IMR-90 (cell line): ENCODE measurements around the gene SLC2A6. TPM values are rescaled to one million over a fixed set of nuclear protein-coding genes. Genes with fewer than 3 reads are reported as not detected.

Source experiments
- ATAC-seq: fragments of 200-7000 bp; cut with Tn5 transposase; 2 replicates; pipeline ENCODE4 v1.9.1; 2020; ENCODE audit warnings: low read depth, mild to moderate bottlenecking, moderate library complexity
- BruUV-seq: library from RNA; stranded (reverse); fragments of 400-500 nt; replicated peaks from 2 replicates; lab custom pipeline; 2021; lab: Mats Ljungman, UMichigan
- CTCF ChIA-PET: fragments of 300-600 bp; formaldehyde crosslinking; extraction: SDS; loops from one replicate; lab custom pipeline; 2021; ENCODE audit warnings: antibody characterized with exemption; lab: Yijun Ruan, JAX
- POLR2A ChIA-PET: fragments of 300-600 bp; sonication (Branson Sonifier 250); formaldehyde crosslinking; loops from one replicate; lab custom pipeline; 2022; ENCODE audit warnings: antibody characterized with exemption; ENCODE audit not compliant: unreplicated experiment; lab: Charles Lee
- DNase-seq: peaks from one replicate; pipeline ENCODE4 v3.0.0; 2013
- H2AFZ ChIP-seq: replicated peaks from 2 replicates; pipeline ENCODE3; 2013; ENCODE audit warnings: low read length, mild to moderate bottlenecking; ENCODE audit not compliant: poor library complexity
- H2AK5ac ChIP-seq: 2 replicates; pipeline ENCODE4 v1.6.1; 2013; ENCODE audit warnings: low read depth, low read length, inconsistent platforms
- H2AK9ac ChIP-seq: replicated peaks from 2 replicates; pipeline ENCODE3; 2013; ENCODE audit warnings: mild to moderate bottlenecking, low read depth, low read length, moderate library complexity; ENCODE audit not compliant: poor library complexity
- H2BK120ac ChIP-seq: 2 replicates; pipeline ENCODE4 v1.6.1; 2013; ENCODE audit warnings: low read depth, low read length, inconsistent platforms
- H2BK15ac ChIP-seq: 3 replicates; pipeline ENCODE4 v1.6.1; 2013; ENCODE audit warnings: low read depth, low read length, inconsistent platforms
- H2BK20ac ChIP-seq: 2 replicates; pipeline ENCODE4 v1.6.1; 2013; ENCODE audit warnings: low read depth, mild to moderate bottlenecking, inconsistent platforms, low read length, moderate library complexity
- H2BK5ac ChIP-seq: 2 replicates; pipeline ENCODE4 v1.6.1; 2013; ENCODE audit warnings: mild to moderate bottlenecking, low read depth, low read length, inconsistent platforms; ENCODE audit not compliant: poor library complexity, severe bottlenecking
- H3K14ac ChIP-seq: replicated peaks from 2 replicates; pipeline ENCODE4 v1.6.1; 2013; ENCODE audit warnings: low read depth, low read length, inconsistent platforms
- H3K18ac ChIP-seq: 2 replicates; pipeline ENCODE4 v1.6.1; 2013; ENCODE audit warnings: low read depth, low read length, control low read depth
- H3K23ac ChIP-seq: 2 replicates; pipeline ENCODE4 v1.6.1; 2013; ENCODE audit warnings: low read depth, low read length, inconsistent platforms
- H3K27ac ChIP-seq: 2 replicates; pipeline ENCODE4 v1.5.1; 2013; ENCODE audit warnings: mild to moderate bottlenecking, control low read depth, low read length; ENCODE audit not compliant: insufficient read depth
- H3K27me3 ChIP-seq: 2 replicates; pipeline ENCODE4 v1.6.1; 2013; ENCODE audit warnings: low read length; ENCODE audit not compliant: control insufficient read depth, insufficient read depth
- H3K36me3 ChIP-seq: 2 replicates; pipeline ENCODE4 v1.6.1; 2013; ENCODE audit warnings: low read length, mixed read lengths; ENCODE audit not compliant: control insufficient read depth, insufficient read depth
- H3K4ac ChIP-seq: 2 replicates; pipeline ENCODE4 v1.6.1; 2013; ENCODE audit warnings: low read depth, low read length, inconsistent platforms
- H3K4me1 ChIP-seq: 2 replicates; pipeline ENCODE4 v1.6.1; 2013; ENCODE audit warnings: low read length, mixed read lengths; ENCODE audit not compliant: control insufficient read depth, insufficient read depth
- H3K4me2 ChIP-seq: 2 replicates; pipeline ENCODE4 v1.6.1; 2013; ENCODE audit warnings: low read depth, mild to moderate bottlenecking, control low read depth, low read length, moderate library complexity
- H3K4me3 ChIP-seq: 2 replicates; pipeline ENCODE4 v1.5.1; 2013; ENCODE audit warnings: low read depth, mild to moderate bottlenecking, control low read depth, low read length, moderate library complexity; ENCODE audit not compliant: insufficient read depth
- H3K56ac ChIP-seq: 2 replicates; pipeline ENCODE4 v1.6.1; 2013; ENCODE audit warnings: low read length, inconsistent platforms; ENCODE audit not compliant: insufficient read depth; ENCODE audit errors: extremely low read depth
- H3K79me1 ChIP-seq, 2 experiments: 2 replicates each; pipeline ENCODE4 v1.6.1; 2013; ENCODE audit warnings: low read length in 2 of 2, inconsistent platforms in 1 of 2, low read depth in 1 of 2
- H3K9ac ChIP-seq: 2 replicates; pipeline ENCODE4 v1.6.1; 2013; ENCODE audit warnings: low read depth, low read length, control low read depth
- H3K9me1 ChIP-seq: 2 replicates; pipeline ENCODE4 v1.6.1; 2013; ENCODE audit warnings: low read length, inconsistent platforms; ENCODE audit not compliant: insufficient read depth
- H3K9me3 ChIP-seq: 2 replicates; pipeline ENCODE4 v1.6.1; 2013; ENCODE audit warnings: low read length; ENCODE audit not compliant: control insufficient read depth, insufficient read depth
- H4K20me1 ChIP-seq: 2 replicates; pipeline ENCODE4 v1.6.1; 2013; ENCODE audit warnings: low read length, inconsistent platforms; ENCODE audit not compliant: insufficient read depth
- H4K5ac ChIP-seq: 2 replicates; pipeline ENCODE4 v1.6.1; 2013; ENCODE audit warnings: mild to moderate bottlenecking, low read depth, low read length, control low read depth
- H4K8ac ChIP-seq, 2 experiments: 2 replicates each; pipeline ENCODE4 v1.6.1; 2013; ENCODE audit warnings: low read depth in 2 of 2, low read length in 2 of 2, control low read depth in 1 of 2, inconsistent platforms in 1 of 2
- H4K91ac ChIP-seq: 2 replicates; pipeline ENCODE4 v1.6.1; 2013; ENCODE audit warnings: low read depth, low read length, inconsistent platforms; ENCODE audit not compliant: insufficient read depth
- BHLHE40 ChIP-seq: fragments of 150-350 bp; IDR thresholded peaks from 2 replicates; pipeline ENCODE4 v1.6.1; 2016; ENCODE audit warnings: mild to moderate bottlenecking, low read depth, low read length
- CEBPB ChIP-seq: IDR thresholded peaks from 2 replicates; pipeline ENCODE4 v1.6.1; 2012; ENCODE audit warnings: low read depth, low read length, improper control_type of control experiment
- CHD1 ChIP-seq: IDR thresholded peaks from 2 replicates; pipeline ENCODE4 v1.6.1; 2012; ENCODE audit warnings: low read depth, low read length, improper control_type of control experiment
- CTCF ChIP-seq: conservative IDR thresholded peaks from 2 replicates; pipeline ENCODE4 v1.5.1; 2012; ENCODE audit warnings: mild to moderate bottlenecking, low read depth, low read length, improper control_type of control experiment
- FOS ChIP-seq: fragments of 150-350 bp; IDR thresholded peaks from 2 replicates; pipeline ENCODE4 v1.6.1; 2016; ENCODE audit warnings: low read depth, low read length
- MAFK ChIP-seq: IDR thresholded peaks from 2 replicates; pipeline ENCODE4 v1.6.1; 2012; ENCODE audit warnings: low read depth, low read length, improper control_type of control experiment
- MAZ ChIP-seq: IDR thresholded peaks from 2 replicates; pipeline ENCODE4 v1.6.1; 2012; ENCODE audit warnings: low read depth, mild to moderate bottlenecking, low read length, improper control_type of control experiment, moderate library complexity, borderline replicate concordance
- NFE2L2 ChIP-seq: fragments of 150-350 bp; IDR thresholded peaks from 2 replicates; pipeline ENCODE4 v1.6.1; 2016; ENCODE audit warnings: low read depth, mild to moderate bottlenecking, low read length
- POLR2A ChIP-seq: IDR thresholded peaks from 2 replicates; pipeline ENCODE4 v1.6.1; 2012; ENCODE audit warnings: mild to moderate bottlenecking, low read depth, low read length
- RAD21 ChIP-seq: IDR thresholded peaks from 2 replicates; pipeline ENCODE4 v1.6.1; 2012; ENCODE audit warnings: low read length, improper control_type of control experiment
- RCOR1 ChIP-seq: IDR thresholded peaks from 2 replicates; pipeline ENCODE4 v1.6.1; 2012; ENCODE audit warnings: mild to moderate bottlenecking, low read length, improper control_type of control experiment; ENCODE audit not compliant: insufficient replicate concordance
- RFX5 ChIP-seq: IDR thresholded peaks from 2 replicates; pipeline ENCODE4 v1.8.0; 2012; ENCODE audit warnings: low read depth, mild to moderate bottlenecking, low read length, moderate library complexity
- SMC3 ChIP-seq: fragments of 150-350 bp; IDR thresholded peaks from 2 replicates; pipeline ENCODE4 v1.6.1; 2016; ENCODE audit warnings: low read depth, mild to moderate bottlenecking, antibody characterized with exemption, low read length, moderate library complexity
- USF2 ChIP-seq: fragments of 150-350 bp; IDR thresholded peaks from 2 replicates; pipeline ENCODE4 v1.6.1; 2017; ENCODE audit warnings: mild to moderate bottlenecking, antibody characterized with exemption, low read length, low read depth
- WGBS, 2 experiments: methylation state at CpG; one replicate each; pipeline versions ENCODE4 v1.1.5 to v1.1.7; 2013; ENCODE audit warnings: missing lambda C conversion rate in 2 of 2; ENCODE audit not compliant: insufficient read length in 1 of 2; ENCODE audit errors: extremely low coverage in 2 of 2; 5-methylcytosine and 5-hydroxymethylcytosine counted together
- dilution Hi-C: fragments of 300-500 bp; cut with HindIII; formaldehyde crosslinking; loops from one replicate; pipeline ENCODE4 v1.14.3; 2018; ENCODE audit warnings: low sequenced_read_pairs; ENCODE audit not compliant: unreplicated experiment
- in situ Hi-C: fragments of 300-500 bp; cut with MboI; formaldehyde crosslinking; loops from 3 replicates; pipeline ENCODE4 v1.14.3; 2019; ENCODE audit warnings: low sequenced_read_pairs, inconsistent platforms, mixed read lengths
- intact Hi-C: fragments of 100-400 bp; cut with micrococcal nuclease; formaldehyde crosslinking; loops from 2 replicates; pipeline ENCODE4 v1.10.0; 2022
- polyA plus RNA-seq, 3 experiments: library from polyadenylated mRNA; depleted of rRNA; stranded (reverse); fragments of >200 nt; gene quantifications; 2 replicates each; pipeline ENCODE4 v1.2.3, GENCODE V29; 2012; ENCODE audit warnings: low replicate concordance in 1 of 3
- total RNA-seq: library from RNA; depleted of rRNA; stranded (reverse); fragments of >200 nt; gene quantifications from 2 replicates; pipeline ENCODE4 v1.2.3, GENCODE V29; 2012
- TF ChIP-seq, protein P1 (sequence below): fragments of 150-350 bp; IDR thresholded peaks from 2 replicates; pipeline ENCODE4 v1.6.1; 2016; ENCODE audit warnings: low read depth, mild to moderate bottlenecking, low read length, moderate library complexity, borderline replicate concordance

The SLC2A6 gene
- total and polyA plus RNA-seq, 2 of the 4 experiments (the other 2 are of a cell fraction) = 2.9 to 8.5 TPM

DNA sequence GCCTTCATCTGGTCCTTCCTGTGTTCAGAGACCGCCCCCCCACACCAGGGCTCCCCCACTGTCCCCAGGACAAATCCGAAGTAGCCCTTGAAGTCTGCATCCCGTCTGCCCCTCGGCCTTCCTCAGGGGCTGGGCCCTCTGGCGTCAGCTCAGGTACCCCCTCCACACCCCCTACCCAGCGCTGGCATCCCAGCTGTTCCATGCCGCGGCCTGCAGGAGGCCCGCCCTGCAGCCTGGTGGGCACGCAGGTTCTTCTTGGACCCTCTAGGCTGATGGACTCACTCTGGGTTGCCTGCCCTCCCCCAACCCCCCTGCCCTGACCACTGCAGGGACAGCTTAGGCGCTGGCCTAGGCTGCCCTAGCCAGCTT, 6.6 kb downstream of the SLC2A6 start:
- Histone ChIP-seq H3K9ac (no peak overlapping the region), H3K4me3 (no peak overlapping the region), H3K23ac (no peak overlapping the region), H3K9me3 (no peaks in the 10 kb centered on the region), H2BK15ac (no peak overlapping the region), H2AK5ac (no peak overlapping the region), H3K18ac (no peak overlapping the region), H3K4ac (no peak overlapping the region), H2BK5ac (no peak overlapping the region), H2AFZ (no peak overlapping the region), H3K36me3 (peaks cover 3% of the 10 kb centered on the region; the same call in 1 of the 2 replicates), H4K20me1 (no peaks in the 10 kb centered on the region), H4K5ac (no peak overlapping the region), H3K56ac (no peak overlapping the region), H3K4me2 (no peak overlapping the region), H3K4me1 (no peaks in the 10 kb centered on the region), H3K27ac (no peak overlapping the region), H3K79me1 (no peaks in the 10 kb centered on the region), H2AK9ac (no peak overlapping the region), H3K14ac (no peak overlapping the region), H4K8ac (no peak overlapping the region), H3K9me1 (no peaks in the 10 kb centered on the region), H2BK120ac (no peak overlapping the region), H2BK20ac (no peak overlapping the region), H4K91ac (no peak overlapping the region), H3K27me3 (no peaks in the 10 kb centered on the region)
- ATAC-seq (no peak), DNase-seq (no peak)
- BruUV-seq = no TSS peak
- ChIA-PET POLR2A (no interaction called here), CTCF (no interaction called here)
- in situ Hi-C loops = no loop called here
- TF ChIP-seq, protein P1, sequence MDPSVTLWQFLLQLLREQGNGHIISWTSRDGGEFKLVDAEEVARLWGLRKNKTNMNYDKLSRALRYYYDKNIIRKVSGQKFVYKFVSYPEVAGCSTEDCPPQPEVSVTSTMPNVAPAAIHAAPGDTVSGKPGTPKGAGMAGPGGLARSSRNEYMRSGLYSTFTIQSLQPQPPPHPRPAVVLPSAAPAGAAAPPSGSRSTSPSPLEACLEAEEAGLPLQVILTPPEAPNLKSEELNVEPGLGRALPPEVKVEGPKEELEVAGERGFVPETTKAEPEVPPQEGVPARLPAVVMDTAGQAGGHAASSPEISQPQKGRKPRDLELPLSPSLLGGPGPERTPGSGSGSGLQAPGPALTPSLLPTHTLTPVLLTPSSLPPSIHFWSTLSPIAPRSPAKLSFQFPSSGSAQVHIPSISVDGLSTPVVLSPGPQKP = no peak
- TF ChIP-seq RFX5 = no peak
- no peak for TF ChIP-seq MAFK
- no peak for TF ChIP-seq CEBPB
- no peak for TF ChIP-seq CHD1
- no peak for TF ChIP-seq CTCF
- no peak for TF ChIP-seq FOS
- no peak for TF ChIP-seq SMC3
- no peak for TF ChIP-seq NFE2L2
- TF ChIP-seq MAZ = no peak
- no peak for TF ChIP-seq RCOR1
- TF ChIP-seq USF2 = no peak
- no peak for TF ChIP-seq RAD21
- no peak for TF ChIP-seq BHLHE40
- no peak for TF ChIP-seq POLR2A
- dilution Hi-C loops = no loop called here
- 87% methylated on average over 4 of the region's 11 CpGs; no CpG with 5 or more reads in 1 of the 2 experiments for WGBS, 2 experiments
- intact Hi-C loops = no loop called here
